Mucosa of descending colon (tissue), 3 donors: ENCODE data around the gene NR1I3. TPM values are rescaled to one million over a fixed set of nuclear protein-coding genes. Genes with fewer than 3 reads are reported as not detected.

Experiments used
- ATAC-seq: fragments of 200-7000 bp; cut with Tn5 transposase; one replicate; pipeline ENCODE4 v1.9.1; 2020; ENCODE audit warnings: mild to moderate bottlenecking, moderate library complexity
- DNase-seq, 3 donors: peaks; one replicate each; pipeline ENCODE4 v3.0.0-alpha.2; 2020
- H3K36me3 ChIP-seq: fragments of 200-600 bp; one replicate; pipeline ENCODE4 v1.8.0; 2021; ENCODE audit warnings: low read depth, mild to moderate bottlenecking
- H3K4me1 ChIP-seq: fragments of 200-600 bp; one replicate; pipeline ENCODE4 v1.8.0; 2021; ENCODE audit warnings: low read depth, mild to moderate bottlenecking
- H3K4me3 ChIP-seq: fragments of 200-600 bp; one replicate; pipeline ENCODE4 v1.8.0; 2021; ENCODE audit warnings: mild to moderate bottlenecking
- H3K9me3 ChIP-seq: fragments of 200-600 bp; one replicate; pipeline ENCODE4 v1.8.0; 2021; ENCODE audit warnings: mild to moderate bottlenecking
- intact Hi-C, 2 donors: fragments of 100-400 bp; cut with DNase I in 1 of 2; cut with micrococcal nuclease in 1 of 2; formaldehyde crosslinking; loops; one replicate each; pipeline versions ENCODE4 v1.11.0 to v1.11.1; 2022; cut with DNase I, micrococcal nuclease
- total RNA-seq, 3 donors: library from RNA; stranded (reverse); fragmentation: NEBNext Ultra II Directional in 2 of 3; extraction: Animal tissue kit (Norgen Biotek cat#: 25700) in 2 of 3; gene quantifications; one replicate each; pipeline versions ENCODE4 v1.2.1 to v1.2.4, GENCODE V29; 2021 to 2023
- TF ChIP-seq, protein P1 (sequence below): fragments of 200-600 bp; IDR thresholded peaks from one replicate; pipeline ENCODE4 v1.8.0; 2022; ENCODE audit warnings: antibody characterized with exemption, mild to moderate bottlenecking
- donor health status: DM: no; HTN: no; CAD: no; lungs with moderate emphysema.
- donor health status: DM: no; HTN: no; CAD: no.
- donor health status: DM: no; HTN: yes; CAD: no.

The NR1I3 gene
- total RNA-seq, 3 donors from 2014 or later: not detected

DNA sequence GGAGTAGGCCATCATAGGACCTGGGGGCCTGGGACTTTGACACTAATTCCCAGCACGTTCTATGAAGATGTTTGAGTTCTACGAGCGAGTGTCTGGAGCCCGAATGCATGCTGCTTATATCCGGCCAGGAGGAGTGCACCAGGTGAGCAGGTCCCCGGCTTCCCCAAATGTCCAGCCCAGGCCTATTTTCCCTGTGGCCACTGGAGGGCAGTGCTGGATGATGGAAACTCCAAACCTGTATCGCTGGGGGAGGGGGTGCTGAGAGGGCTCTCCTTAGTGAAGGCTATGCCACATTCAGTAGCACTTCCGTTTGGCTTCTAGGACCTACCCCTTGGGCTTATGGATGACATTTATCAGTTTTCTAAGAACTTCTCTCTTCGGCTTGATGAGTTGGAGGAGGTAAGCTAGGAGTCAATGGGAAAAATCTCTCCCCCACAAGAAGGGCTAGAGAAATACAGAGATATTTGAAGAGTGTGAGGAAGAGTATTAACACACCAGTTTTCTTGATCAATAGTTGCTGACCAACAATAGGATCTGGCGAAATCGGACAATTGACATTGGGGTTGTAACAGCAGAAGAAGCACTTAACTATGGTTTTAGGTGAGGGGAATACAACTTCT, 28.1 kb downstream of the NR1I3 start:
- TF ChIP-seq, protein P1, sequence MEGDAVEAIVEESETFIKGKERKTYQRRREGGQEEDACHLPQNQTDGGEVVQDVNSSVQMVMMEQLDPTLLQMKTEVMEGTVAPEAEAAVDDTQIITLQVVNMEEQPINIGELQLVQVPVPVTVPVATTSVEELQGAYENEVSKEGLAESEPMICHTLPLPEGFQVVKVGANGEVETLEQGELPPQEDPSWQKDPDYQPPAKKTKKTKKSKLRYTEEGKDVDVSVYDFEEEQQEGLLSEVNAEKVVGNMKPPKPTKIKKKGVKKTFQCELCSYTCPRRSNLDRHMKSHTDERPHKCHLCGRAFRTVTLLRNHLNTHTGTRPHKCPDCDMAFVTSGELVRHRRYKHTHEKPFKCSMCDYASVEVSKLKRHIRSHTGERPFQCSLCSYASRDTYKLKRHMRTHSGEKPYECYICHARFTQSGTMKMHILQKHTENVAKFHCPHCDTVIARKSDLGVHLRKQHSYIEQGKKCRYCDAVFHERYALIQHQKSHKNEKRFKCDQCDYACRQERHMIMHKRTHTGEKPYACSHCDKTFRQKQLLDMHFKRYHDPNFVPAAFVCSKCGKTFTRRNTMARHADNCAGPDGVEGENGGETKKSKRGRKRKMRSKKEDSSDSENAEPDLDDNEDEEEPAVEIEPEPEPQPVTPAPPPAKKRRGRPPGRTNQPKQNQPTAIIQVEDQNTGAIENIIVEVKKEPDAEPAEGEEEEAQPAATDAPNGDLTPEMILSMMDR: peak; percentile 79
- DNase-seq (peak; percentile 62 to 78 (median 75)), ATAC-seq (peak; percentile 92)
- Histone ChIP-seq H3K9me3 (no peaks in the 10 kb centered on the region), H3K4me1 (peaks cover 6% of the 10 kb centered on the region), H3K4me3 (no peak overlapping the region), H3K36me3 (peaks cover 14% of the 10 kb centered on the region)
- intact Hi-C loops: no loop called here

DNA sequence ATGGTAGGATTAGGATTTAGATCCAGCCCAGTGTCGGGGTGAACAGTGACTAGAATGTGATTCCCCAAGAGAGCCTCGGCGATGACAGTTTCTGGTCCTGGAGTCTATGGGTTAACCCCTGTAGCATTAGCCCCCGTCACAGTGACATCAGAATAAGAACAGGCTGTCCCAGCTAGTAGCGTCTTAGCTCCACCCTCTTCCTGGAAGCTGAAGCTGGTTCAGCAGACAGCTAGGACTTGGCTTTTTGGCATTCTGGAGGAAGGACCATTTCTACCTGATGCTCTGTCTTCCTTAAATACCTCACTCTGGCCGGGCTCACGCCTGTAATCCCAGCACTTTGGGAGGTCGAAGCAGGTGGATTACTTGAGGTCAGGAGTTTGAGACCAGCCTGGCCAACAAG, 30.8 kb downstream of the NR1I3 start:
- peak; percentile 17 for ATAC-seq

DNA sequence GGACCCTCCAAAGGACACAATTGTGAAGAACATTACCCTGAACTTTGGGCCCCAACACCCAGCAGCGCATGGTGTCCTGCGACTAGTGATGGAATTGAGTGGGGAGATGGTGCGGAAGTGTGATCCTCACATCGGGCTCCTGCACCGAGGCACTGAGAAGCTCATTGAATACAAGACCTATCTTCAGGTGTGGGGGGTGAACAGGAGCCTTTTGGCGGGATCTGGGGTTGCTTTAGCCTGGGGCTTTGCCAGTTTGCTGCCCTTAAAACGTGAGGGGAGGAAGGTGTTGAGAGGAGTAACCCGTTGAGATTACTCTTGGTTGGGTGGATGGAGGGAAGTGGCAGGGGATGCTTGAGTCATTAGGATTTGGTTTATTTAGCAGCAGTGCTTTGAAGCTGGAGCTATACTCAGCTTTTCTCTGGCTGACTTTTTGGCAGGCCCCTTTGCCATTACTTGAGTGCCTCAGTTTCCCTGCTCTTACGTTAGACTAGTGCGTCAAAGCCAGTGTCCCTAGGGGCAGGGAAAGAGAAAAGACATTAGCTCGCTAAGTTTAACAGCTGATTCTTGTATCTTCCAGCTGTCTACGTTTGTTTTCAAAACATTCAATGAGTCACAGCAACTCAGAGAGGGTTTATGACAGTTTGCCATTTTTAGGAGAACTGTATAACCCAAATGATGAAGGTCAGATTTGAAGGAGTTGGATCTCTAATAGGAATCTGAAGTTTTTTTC, 31.4 kb downstream of the NR1I3 start:
- H3K36me3 ChIP-seq: peaks cover 5% of the 10 kb centered on the region
- TF ChIP-seq, protein P1: no peak
- H3K4me3 ChIP-seq: no peak overlapping the region
- intact Hi-C loops: no loop called here
- peaks cover 22% of the 10 kb centered on the region for H3K4me1 ChIP-seq
- DNase-seq: no peak
- no peaks in the 10 kb centered on the region for H3K9me3 ChIP-seq
- ATAC-seq: no peak

More for the DNA sequence above, 30.8 kb downstream of the NR1I3 start:
- DNase-seq: peak in 1 of 3 donors; percentile 50
- Histone ChIP-seq H3K4me3 (no peak overlapping the region), H3K36me3 (peaks cover 8% of the 10 kb centered on the region), H3K4me1 (peaks cover 17% of the 10 kb centered on the region), H3K9me3 (no peaks in the 10 kb centered on the region)
- intact Hi-C loops: no loop called here
- TF ChIP-seq, protein P1: no peak

DNA sequence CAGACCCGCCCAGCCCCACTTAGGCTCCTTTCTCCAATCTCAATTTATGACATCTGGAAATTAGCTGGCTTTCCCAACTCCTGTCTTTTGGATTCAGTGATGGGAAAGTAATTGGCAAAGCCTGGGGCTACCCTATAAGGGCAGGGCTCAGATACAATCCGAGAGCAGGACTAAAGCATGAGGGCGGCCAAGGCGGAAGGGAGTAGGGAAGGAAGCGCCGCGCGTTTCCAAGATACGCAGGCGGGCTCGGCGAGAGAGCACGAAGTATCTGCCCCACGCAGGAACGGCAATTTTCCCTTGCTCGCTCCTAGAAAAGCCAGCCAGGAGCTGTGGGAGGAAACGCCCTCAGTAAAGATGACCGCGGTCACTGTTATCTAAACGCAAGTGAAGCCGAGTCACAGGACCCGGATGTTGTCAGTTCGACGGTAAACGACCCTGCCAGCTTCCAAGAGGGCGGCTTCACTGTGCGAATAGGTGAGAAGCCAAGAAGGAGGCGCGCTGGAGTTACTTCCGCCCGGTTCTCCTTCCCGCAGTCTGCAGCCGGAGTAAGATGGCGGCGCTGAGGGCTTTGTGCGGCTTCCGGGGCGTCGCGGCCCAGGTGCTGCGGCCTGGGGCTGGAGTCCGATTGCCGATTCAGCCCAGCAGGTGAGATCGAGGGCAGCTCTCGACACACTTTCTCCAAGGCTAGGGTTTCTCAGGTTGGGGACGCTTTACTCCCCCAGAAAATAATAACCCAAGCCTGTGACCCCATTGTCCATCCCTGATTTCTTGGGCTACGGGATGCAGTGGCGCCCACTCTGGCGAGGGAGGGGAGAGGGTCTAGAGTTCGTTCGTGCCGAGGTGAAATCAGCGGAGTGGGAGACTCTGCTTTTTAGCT, 35.9 kb downstream of the NR1I3 start, which contains the start of gene NDUFS2:
Gene NDUFS2 (plus strand): TSS at position 532 of the 877 bp plus-strand sequence. CDS start 19 bp downstream, at position 551.
- Histone ChIP-seq H3K36me3 (peaks cover 4% of the 10 kb centered on the region), H3K4me3 (peak within 1 kb of the TSS; percentile 59), H3K4me1 (peaks cover 26% of the 10 kb centered on the region), H3K9me3 (no peaks in the 10 kb centered on the region)
- ATAC-seq: peak; percentile 96
- peak; percentile 96 to 98 (median 98) for DNase-seq
- TF ChIP-seq, protein P1: peak; percentile 15
- intact Hi-C loops: no loop called here

DNA sequence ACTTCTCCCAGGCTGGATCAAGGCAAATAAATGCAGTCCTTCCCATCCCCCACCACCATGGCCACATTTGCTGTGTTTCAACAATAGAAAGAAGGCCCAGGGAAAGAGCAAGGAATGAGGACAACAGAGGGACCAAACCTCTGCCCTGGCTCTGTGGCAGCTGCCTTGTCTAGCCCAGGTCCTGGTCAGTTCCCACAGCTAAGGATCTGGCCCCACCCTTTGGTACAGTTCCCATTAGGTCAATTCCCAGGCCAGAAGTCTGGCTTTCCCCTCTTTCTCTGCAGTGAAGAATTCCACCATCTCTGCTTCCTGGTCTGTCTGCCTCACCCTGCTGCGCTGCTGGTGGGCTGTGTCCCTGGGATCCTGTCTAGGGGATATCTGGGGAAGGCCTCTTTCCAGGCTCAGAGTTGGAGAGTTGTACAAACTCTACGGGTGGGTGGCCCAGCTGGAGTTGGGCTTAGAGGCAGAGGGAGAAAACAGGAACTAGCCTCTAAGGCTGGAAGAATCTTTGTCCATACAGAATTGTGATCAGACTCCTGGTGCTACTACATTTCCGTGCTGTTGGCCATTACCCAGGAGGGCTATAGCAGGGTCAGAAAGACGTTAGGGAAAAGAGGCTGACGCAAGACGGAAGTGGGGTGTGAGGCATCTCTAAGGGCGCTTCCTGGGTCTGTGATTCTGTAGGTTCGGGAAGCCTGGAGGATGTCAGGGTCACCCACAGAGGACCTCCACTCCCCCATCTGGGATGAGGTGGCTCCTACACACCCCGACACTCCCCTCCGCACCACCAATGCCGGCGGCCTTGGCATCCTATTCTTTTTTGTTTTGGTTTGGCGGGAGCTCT, 36.8 kb downstream of the NR1I3 start:
- peaks cover 4% of the 10 kb centered on the region for H3K36me3 ChIP-seq
- H3K4me1 ChIP-seq: peaks cover 27% of the 10 kb centered on the region
- H3K9me3 ChIP-seq: no peaks in the 10 kb centered on the region
- intact Hi-C loops: no loop called here
- no peak overlapping the region for H3K4me3 ChIP-seq
- ATAC-seq (peak; percentile 1), DNase-seq (peak in 2 of 3 donors; percentile 56 to 72)
- TF ChIP-seq, protein P1: no peak
